ENCODE results near the gene PTPA.

The PTPA gene

DNA sequence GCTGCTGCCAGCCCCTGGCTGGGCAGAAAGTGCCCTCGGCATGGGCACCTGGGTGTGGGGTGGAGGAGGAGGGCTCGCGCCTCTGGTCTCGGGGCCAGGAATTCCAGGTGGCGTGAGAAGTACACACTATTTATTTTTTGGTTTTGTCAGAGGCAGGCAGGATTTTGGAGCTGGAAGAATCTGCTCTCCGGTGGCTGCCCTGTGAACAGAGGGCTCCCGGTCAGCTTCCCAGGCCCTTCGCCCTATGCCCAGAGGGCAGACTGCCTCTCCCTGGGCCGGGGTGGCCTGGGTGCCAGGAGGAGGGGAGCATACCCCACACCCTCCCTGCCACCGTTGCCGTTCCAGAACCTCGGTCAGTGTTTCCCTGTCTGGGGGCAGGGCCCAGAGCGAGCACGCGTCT, 22.0 kb upstream of the PTPA start:
- CTCF ChIA-PET: no interaction called here
- POLR2A ChIA-PET: interaction anchor here (1.4 kb wide), 1 partner anchor 8 kb away, joined by 8 read pairs; no protein-coding TSS in a partner anchor

DNA sequence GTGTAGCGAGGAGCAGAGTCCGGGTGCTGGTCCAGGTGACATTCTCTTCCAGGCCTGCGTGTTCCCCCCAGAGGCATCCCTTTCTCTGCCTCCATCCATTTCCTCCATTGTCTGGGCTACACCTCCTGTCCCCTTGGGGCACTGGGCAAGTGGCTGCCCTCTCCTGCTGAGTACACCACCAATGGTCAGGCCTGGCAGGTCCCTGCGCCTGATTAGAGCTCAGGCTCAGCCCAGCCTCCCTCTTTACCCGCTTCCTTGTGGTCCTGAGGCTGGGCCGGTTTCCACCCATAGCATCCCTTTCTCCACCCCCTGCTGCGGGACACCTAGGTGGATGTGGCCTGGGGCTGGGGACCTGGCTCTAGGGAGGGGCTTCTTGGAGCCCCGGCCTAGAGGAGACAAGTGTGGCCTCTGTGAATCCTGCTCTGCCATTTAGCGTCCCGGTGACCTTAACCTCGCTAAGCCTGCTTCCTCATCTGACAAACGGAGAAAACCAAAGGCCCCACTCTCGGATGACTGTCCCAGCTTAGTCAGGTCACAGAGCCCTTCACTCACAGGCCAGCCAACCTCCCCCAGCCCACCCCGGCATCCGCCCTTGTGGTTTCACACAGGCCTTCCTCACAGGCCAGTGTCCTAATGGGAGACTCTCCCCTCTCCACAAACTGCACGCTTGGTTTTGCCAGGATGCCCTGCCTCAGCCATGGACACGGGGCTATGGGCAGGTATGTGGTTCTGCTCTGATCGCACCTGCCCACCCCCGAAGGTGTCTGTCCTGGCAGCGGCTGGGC, 17.4 kb upstream of the PTPA start:
- POLR2A ChIA-PET: interaction anchor here (1.9 kb wide), 1 partner anchor 12 kb away, joined by 8 read pairs; no protein-coding TSS in a partner anchor
- no peak for TF ChIP-seq HDGF (IDR thresholded peaks at IDR 0.05; ENCODE audit: borderline replicate concordance)
- TF ChIP-seq L3MBTL2 (conservative IDR thresholded peaks at IDR 0.05): no peak
- TF ChIP-seq, protein P1, sequence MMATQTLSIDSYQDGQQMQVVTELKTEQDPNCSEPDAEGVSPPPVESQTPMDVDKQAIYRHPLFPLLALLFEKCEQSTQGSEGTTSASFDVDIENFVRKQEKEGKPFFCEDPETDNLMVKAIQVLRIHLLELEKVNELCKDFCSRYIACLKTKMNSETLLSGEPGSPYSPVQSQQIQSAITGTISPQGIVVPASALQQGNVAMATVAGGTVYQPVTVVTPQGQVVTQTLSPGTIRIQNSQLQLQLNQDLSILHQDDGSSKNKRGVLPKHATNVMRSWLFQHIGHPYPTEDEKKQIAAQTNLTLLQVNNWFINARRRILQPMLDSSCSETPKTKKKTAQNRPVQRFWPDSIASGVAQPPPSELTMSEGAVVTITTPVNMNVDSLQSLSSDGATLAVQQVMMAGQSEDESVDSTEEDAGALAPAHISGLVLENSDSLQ (IDR thresholded peaks at IDR 0.05): no peak
- TF ChIP-seq CTBP1 (IDR thresholded peaks at IDR 0.05; ENCODE audit: borderline replicate concordance): no peak
- TF ChIP-seq ARNT (IDR thresholded peaks at IDR 0.05): no peak
- TF ChIP-seq TARDBP (IDR thresholded peaks at IDR 0.05): no peak
- TF ChIP-seq SP1 (IDR thresholded peaks at IDR 0.05): no peak
- TF ChIP-seq FOXM1 (IDR thresholded peaks at IDR 0.05; ENCODE audit: borderline replicate concordance): no peak
- no peak for TF ChIP-seq SUZ12 (IDR thresholded peaks at IDR 0.05)
- no peak for TF ChIP-seq LEF1 (IDR thresholded peaks at IDR 0.05; ENCODE audit: borderline replicate concordance)
- no peak for TF ChIP-seq BHLHE40 (IDR thresholded peaks at IDR 0.05; ENCODE audit: borderline replicate concordance)
- CTCF ChIA-PET: no interaction called here
- no peak for DNase-seq (ENCODE audit: extremely low spot score)

More for the DNA sequence above, 22.0 kb upstream of the PTPA start:
- TF ChIP-seq L3MBTL2 (conservative IDR thresholded peaks at IDR 0.05): no peak
- no peak for TF ChIP-seq LEF1 (IDR thresholded peaks at IDR 0.05; ENCODE audit: borderline replicate concordance)
- no peak for TF ChIP-seq FOXM1 (IDR thresholded peaks at IDR 0.05; ENCODE audit: borderline replicate concordance)
- TF ChIP-seq SP1 (IDR thresholded peaks at IDR 0.05): no peak
- no peak for TF ChIP-seq BHLHE40 (IDR thresholded peaks at IDR 0.05; ENCODE audit: borderline replicate concordance)
- no peak for TF ChIP-seq HDGF (IDR thresholded peaks at IDR 0.05; ENCODE audit: borderline replicate concordance)
- TF ChIP-seq NFRKB (IDR thresholded peaks at IDR 0.05): no peak
- no peak for TF ChIP-seq SUZ12 (IDR thresholded peaks at IDR 0.05)
- TF ChIP-seq, protein P1 (IDR thresholded peaks at IDR 0.05): no peak
- TF ChIP-seq CTBP1 (IDR thresholded peaks at IDR 0.05; ENCODE audit: borderline replicate concordance): no peak
- no peak for TF ChIP-seq TARDBP (IDR thresholded peaks at IDR 0.05)
- no peak for TF ChIP-seq ZNF384 (IDR thresholded peaks at IDR 0.05)
- no peak for TF ChIP-seq ARNT (IDR thresholded peaks at IDR 0.05)
- no peak for TF ChIP-seq FOXA1 (IDR thresholded peaks at IDR 0.05)
- TF ChIP-seq ELF4 (IDR thresholded peaks at IDR 0.05): no peak
- no peak for TF ChIP-seq FOXK2 (IDR thresholded peaks at IDR 0.05)
- DNase-seq (ENCODE audit: extremely low spot score): no peak

DNA sequence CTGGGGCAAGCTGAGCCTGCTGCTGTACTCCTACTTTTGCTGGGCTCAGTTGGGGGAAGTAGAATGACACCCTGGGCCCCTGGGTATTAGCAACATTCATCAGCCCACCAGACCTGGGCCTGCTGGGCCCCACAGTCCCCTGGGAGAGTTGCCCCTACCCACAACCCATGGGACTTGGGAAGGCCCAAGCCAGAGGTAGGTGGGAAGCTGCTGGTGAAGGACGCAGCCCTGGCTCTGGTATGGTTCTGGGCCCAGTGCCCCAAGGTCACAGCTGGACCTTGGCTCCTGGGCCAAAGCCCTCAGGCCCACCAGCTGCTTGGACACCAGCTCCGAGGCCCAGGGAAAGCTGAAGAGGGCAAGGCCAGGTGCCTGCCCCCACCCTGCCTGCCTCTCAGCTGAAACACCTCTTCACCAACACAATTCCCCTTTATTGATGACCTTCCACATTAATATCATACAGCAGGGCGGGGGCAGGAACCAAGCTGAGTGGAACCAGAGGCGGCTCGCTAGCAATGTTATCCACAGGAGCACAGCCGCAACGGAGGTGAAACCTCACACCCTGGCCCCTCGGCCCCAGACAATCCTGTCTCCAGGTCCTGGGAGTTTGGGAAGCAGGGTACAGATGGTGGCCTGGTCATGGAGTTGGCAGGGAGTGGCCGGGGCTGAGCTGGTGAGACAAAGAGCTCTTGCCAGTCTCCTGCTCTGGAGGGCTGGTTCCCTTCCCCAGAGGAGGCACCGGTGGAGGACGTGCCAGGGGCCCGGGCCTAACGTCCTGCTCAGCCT, 16.6 kb upstream of the PTPA start:
- POLR2A ChIA-PET: interaction anchor here (1.9 kb wide), 1 partner anchor 13 kb away, joined by 8 read pairs; no protein-coding TSS in a partner anchor
- CTCF ChIA-PET: no interaction called here
- TF ChIP-seq, protein P1 (IDR thresholded peaks at IDR 0.05): no peak
- TF ChIP-seq ZNF384 (IDR thresholded peaks at IDR 0.05) (no peak), TARDBP (IDR thresholded peaks at IDR 0.05) (no peak)
- no peak for DNase-seq (ENCODE audit: extremely low spot score)

DNA sequence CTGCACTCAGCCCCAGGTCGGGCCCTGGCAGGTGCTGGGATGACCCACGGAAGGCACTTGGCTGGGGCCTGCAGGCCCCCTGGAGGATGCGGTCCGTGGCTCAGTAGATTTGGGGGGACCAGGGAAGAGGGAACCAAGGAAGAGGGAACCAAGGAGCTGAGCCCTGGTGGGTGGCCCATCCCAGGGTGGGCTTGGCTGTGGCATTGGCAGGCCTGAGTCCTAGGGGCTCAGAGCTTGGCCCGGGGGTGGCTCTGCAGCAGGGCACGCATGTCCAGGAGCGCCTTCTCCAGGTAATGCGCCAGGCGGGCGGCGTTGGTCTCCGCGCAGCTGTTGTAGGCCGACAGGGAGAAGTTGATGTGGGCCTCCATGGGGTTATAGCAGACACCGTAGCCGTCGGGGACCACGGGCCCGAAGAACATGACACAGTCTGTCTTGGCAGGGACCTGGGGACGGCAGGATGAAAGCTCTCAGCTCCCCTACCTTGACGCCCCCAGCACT, 16.0 kb upstream of the PTPA start:
- TF ChIP-seq SP1 (IDR thresholded peaks at IDR 0.05) (no peak), ZNF384 (IDR thresholded peaks at IDR 0.05) (no peak), CTBP1 (IDR thresholded peaks at IDR 0.05; ENCODE audit: borderline replicate concordance) (no peak), FOXM1 (IDR thresholded peaks at IDR 0.05; ENCODE audit: borderline replicate concordance) (no peak), BHLHE40 (IDR thresholded peaks at IDR 0.05; ENCODE audit: borderline replicate concordance) (no peak), NFRKB (IDR thresholded peaks at IDR 0.05) (no peak), ARNT (IDR thresholded peaks at IDR 0.05) (no peak), FOXA1 (IDR thresholded peaks at IDR 0.05) (no peak), TARDBP (IDR thresholded peaks at IDR 0.05) (no peak), HDGF (IDR thresholded peaks at IDR 0.05; ENCODE audit: borderline replicate concordance) (no peak), SUZ12 (IDR thresholded peaks at IDR 0.05) (no peak), FOXK2 (IDR thresholded peaks at IDR 0.05) (no peak), LEF1 (IDR thresholded peaks at IDR 0.05; ENCODE audit: borderline replicate concordance) (no peak), L3MBTL2 (conservative IDR thresholded peaks at IDR 0.05) (no peak)
- TF ChIP-seq, protein P1 (IDR thresholded peaks at IDR 0.05): no peak

DNA sequence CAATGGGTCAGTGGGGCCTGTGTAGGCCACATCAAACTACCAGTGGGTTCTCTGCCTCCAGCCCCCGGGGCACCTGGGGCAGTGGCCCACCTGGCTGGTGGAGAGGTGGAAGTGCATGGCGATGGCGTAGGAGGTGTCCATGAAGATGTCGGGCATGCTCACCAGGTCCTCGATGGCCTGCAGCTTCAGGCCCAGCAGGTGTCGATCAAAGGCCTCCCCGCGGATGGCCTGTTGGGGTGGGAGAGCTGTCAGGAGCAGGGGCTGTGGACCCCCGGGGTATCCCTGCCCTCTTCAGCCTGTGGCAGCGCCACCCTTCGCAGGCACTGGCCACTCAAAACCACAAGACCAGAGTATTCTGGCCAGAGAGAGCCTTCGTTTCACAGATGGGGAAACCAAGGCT, 15.3 kb upstream of the PTPA start:
- no peak for DNase-seq (ENCODE audit: extremely low spot score)
- POLR2A ChIA-PET: interaction anchor here (1.9 kb wide), 1 partner anchor 14 kb away, joined by 8 read pairs; no protein-coding TSS in a partner anchor
- no peak for TF ChIP-seq SUZ12 (IDR thresholded peaks at IDR 0.05)
- no peak for TF ChIP-seq LEF1 (IDR thresholded peaks at IDR 0.05; ENCODE audit: borderline replicate concordance)
- TF ChIP-seq BHLHE40 (IDR thresholded peaks at IDR 0.05; ENCODE audit: borderline replicate concordance): no peak
- TF ChIP-seq ELF4 (IDR thresholded peaks at IDR 0.05): no peak
- no peak for TF ChIP-seq SP1 (IDR thresholded peaks at IDR 0.05)
- TF ChIP-seq TARDBP (IDR thresholded peaks at IDR 0.05): no peak
- no peak for TF ChIP-seq ARNT (IDR thresholded peaks at IDR 0.05)
- no peak for TF ChIP-seq L3MBTL2 (conservative IDR thresholded peaks at IDR 0.05)
- TF ChIP-seq NFRKB (IDR thresholded peaks at IDR 0.05): no peak
- TF ChIP-seq FOXK2 (IDR thresholded peaks at IDR 0.05): no peak
- TF ChIP-seq FOXM1 (IDR thresholded peaks at IDR 0.05; ENCODE audit: borderline replicate concordance): no peak
- TF ChIP-seq, protein P1 (IDR thresholded peaks at IDR 0.05): no peak
- TF ChIP-seq ZNF384 (IDR thresholded peaks at IDR 0.05): no peak
- no peak for TF ChIP-seq FOXA1 (IDR thresholded peaks at IDR 0.05)
- no peak for TF ChIP-seq CTBP1 (IDR thresholded peaks at IDR 0.05; ENCODE audit: borderline replicate concordance)
- CTCF ChIA-PET: no interaction called here

More for the DNA sequence above, 16.0 kb upstream of the PTPA start:
- ChIA-PET POLR2A (interaction anchor here (1.9 kb wide), 1 partner anchor 14 kb away, joined by 8 read pairs; no protein-coding TSS in a partner anchor), CTCF (no interaction called here)
- no peak for DNase-seq (ENCODE audit: extremely low spot score)
